Pons (tissue), 1 donor: Measurements from ENCODE around the gene GOLGA8N.
"Not testable (repeated sequence)": the region's sequence is repeated elsewhere in the genome, so short reads cannot be mapped to it uniquely, and the experiment has no call there.

ENCODE experiments used
- DNase-seq: peaks from one replicate; pipeline ENCODE4 v3.0.0-alpha.2; 2016; ENCODE audit warnings: low spot score

The GOLGA8N gene

GRCh38 chr15:32593151-32593550 lies at the start of gene GOLGA8N:
Gene GOLGA8N, plus strand, starts transcription at chr15:32593456.
- not testable (repeated sequence) for DNase-seq

GRCh38 chr15:32543456-32543855 lies 49.8 kb upstream of the GOLGA8N start:
- not testable (repeated sequence) for DNase-seq

- DNase-seq: not testable (repeated sequence)
Measured at GRCh38 chr15:32545129-32545528, 48.1 kb upstream of the GOLGA8N start.

GRCh38 chr15:32554587-32554986 lies 38.7 kb upstream of the GOLGA8N start:
- DNase-seq: not testable (repeated sequence)

GRCh38 chr15:32562198-32562597 lies 31.1 kb upstream of the GOLGA8N start:
- not testable (repeated sequence) for DNase-seq

- DNase-seq: not testable (repeated sequence)
Measured at GRCh38 chr15:32568988-32569387, 24.3 kb upstream of the GOLGA8N start.

GRCh38 chr15:32578482-32578881 lies 14.8 kb upstream of the GOLGA8N start:
- not testable (repeated sequence) for DNase-seq

- DNase-seq: not testable (repeated sequence)
Measured at GRCh38 chr15:32585844-32586243, 7.4 kb upstream of the GOLGA8N start.

- not testable (repeated sequence) for DNase-seq
Measured at GRCh38 chr15:32609518-32609917, 16.3 kb downstream of the GOLGA8N start.

GRCh38 chr15:32610719-32611118 lies 17.5 kb downstream of the GOLGA8N start:
- peak; percentile 59 for DNase-seq

- DNase-seq: not testable (repeated sequence)
Measured at GRCh38 chr15:32614712-32615050, 21.4 kb downstream of the GOLGA8N start.

GRCh38 chr15:32615051-32615870 lies 22.0 kb downstream of the GOLGA8N start, which contains the start of gene ARHGAP11A:
Gene ARHGAP11A, plus strand, starts transcription at chr15:32615504. Its CDS starts 708 bp downstream, at chr15:32616212.
- DNase-seq: peak; percentile 96

- not testable (repeated sequence) for DNase-seq
Measured at GRCh38 chr15:32615871-32616426, 22.7 kb downstream of the GOLGA8N start.

- DNase-seq: no peak
Measured at GRCh38 chr15:32636410-32636809, 43.2 kb downstream of the GOLGA8N start.

GRCh38 chr15:32636908-32637567 lies 43.8 kb downstream of the GOLGA8N start:
- DNase-seq: no peak

GRCh38 chr15:32637704-32638103 lies 44.4 kb downstream of the GOLGA8N start:
- DNase-seq: no peak

GRCh38 chr15:32641517-32642059 lies 48.3 kb downstream of the GOLGA8N start, which contains the start of gene SCG5:
Gene SCG5, plus strand, starts transcription at chr15:32641710. Its CDS starts 1,883 bp downstream, at chr15:32643593.
- peak; percentile 75 for DNase-seq

GRCh38 chr15:32642667-32643435 lies 49.6 kb downstream of the GOLGA8N start:
- DNase-seq: no peak

GRCh38 chr15:32643907-32644445 lies 50.7 kb downstream of the GOLGA8N start:
- no peak for DNase-seq

- DNase-seq: no peak
Measured at GRCh38 chr15:32646291-32646690, 53.0 kb downstream of the GOLGA8N start.

- no peak for DNase-seq
Measured at GRCh38 chr15:32649342-32649741, 56.1 kb downstream of the GOLGA8N start.
